HG03457 (cell line): ENCODE data around the gene C3orf80.
"Not testable (repeated sequence)": the region's sequence is repeated elsewhere in the genome, so short reads cannot be mapped to it uniquely, and the experiment has no call there.

Experiments used
- ATAC-seq: cut with Tn5 transposase; IDR thresholded peaks from one replicate; pipeline ENCODE4 v1.9.1; 2021; ENCODE audit warnings: moderate number of reproducible peaks; ENCODE audit not compliant: unreplicated experiment

Gene C3orf80

GRCh38 chr3:160210799-160211221 is 14.4 kb upstream of the C3orf80 start:
- no peak for ATAC-seq

- ATAC-seq: no peak
Observed at GRCh38 chr3:160213191-160213590, 12.0 kb upstream of the C3orf80 start.

GRCh38 chr3:160217675-160218074 is 7.5 kb upstream of the C3orf80 start:
- ATAC-seq: no peak

- ATAC-seq: no peak
Observed at GRCh38 chr3:160218136-160218535, 7.1 kb upstream of the C3orf80 start.

GRCh38 chr3:160220038-160220437 is 5.2 kb upstream of the C3orf80 start:
- no peak for ATAC-seq

- ATAC-seq: no peak
Observed at GRCh38 chr3:160221019-160221418, 4.2 kb upstream of the C3orf80 start.

- no peak for ATAC-seq
Observed at GRCh38 chr3:160224256-160224655, 966 bp upstream of the C3orf80 start.

GRCh38 chr3:160224811-160225175 is 429 bp upstream of the C3orf80 start:
- ATAC-seq: no peak

- ATAC-seq: peak; percentile 14
Observed at GRCh38 chr3:160226026-160226907, 1.0 kb downstream of the C3orf80 start.

- no peak for ATAC-seq
Observed at GRCh38 chr3:160227419-160227818, 2.2 kb downstream of the C3orf80 start.

GRCh38 chr3:160232014-160232413 is 6.8 kb downstream of the C3orf80 start:
- ATAC-seq: no peak

GRCh38 chr3:160240719-160241118 is 15.5 kb downstream of the C3orf80 start:
- not testable (repeated sequence) for ATAC-seq

GRCh38 chr3:160245261-160245800 is 20.1 kb downstream of the C3orf80 start:
- no peak for ATAC-seq

GRCh38 chr3:160247766-160248165 is 22.5 kb downstream of the C3orf80 start:
- no peak for ATAC-seq

GRCh38 chr3:160253298-160253697 is 28.1 kb downstream of the C3orf80 start:
- ATAC-seq: no peak

GRCh38 chr3:160257606-160258005 is 32.4 kb downstream of the C3orf80 start:
- ATAC-seq: no peak

- no peak for ATAC-seq
Observed at GRCh38 chr3:160259589-160259988, 34.4 kb downstream of the C3orf80 start.

- no peak for ATAC-seq
Observed at GRCh38 chr3:160260587-160261270, 35.5 kb downstream of the C3orf80 start.

- ATAC-seq: no peak
Observed at GRCh38 chr3:160265088-160265487, 39.9 kb downstream of the C3orf80 start.
